HepG2 (cell line): ENCODE measurements around the gene CMTM3. TPM values are rescaled to one million over a fixed set of nuclear protein-coding genes. Genes with fewer than 3 reads are reported as not detected.

Source experiments
- CBX1 ChIP-seq: IDR thresholded peaks from one replicate; pipeline ENCODE4 v1.6.1; 2016; ENCODE audit warnings: antibody characterized with exemption, low read depth
- GATA4 ChIP-seq: sonication (generic); IDR thresholded peaks from 2 replicates; pipeline ENCODE4 v1.6.1; 2016; ENCODE audit warnings: antibody characterized with exemption, low read depth, borderline replicate concordance
- JUNB ChIP-seq: sonication (generic); formaldehyde crosslinking; IDR thresholded peaks from 2 replicates; pipeline ENCODE4 v1.8.0; 2022; ENCODE audit warnings: missing genetic modification reagents, mild to moderate bottlenecking, borderline replicate concordance
- POLR2AphosphoS2 ChIP-seq: IDR thresholded peaks from 2 replicates; pipeline ENCODE4 v1.6.1; 2011; ENCODE audit warnings: low read depth, low read length, improper control_type of control experiment
- REXO4 ChIP-seq: sonication (generic); formaldehyde crosslinking; IDR thresholded peaks from 2 replicates; pipeline ENCODE4 v1.8.0; 2022; ENCODE audit warnings: missing genetic modification reagents, mild to moderate bottlenecking, borderline replicate concordance
- RFXAP ChIP-seq: sonication (generic); formaldehyde crosslinking; IDR thresholded peaks from 2 replicates; pipeline ENCODE4 v1.4.0; 2020; ENCODE audit warnings: missing genetic modification reagents, borderline replicate concordance
- TEAD2 ChIP-seq: sonication (generic); formaldehyde crosslinking; IDR thresholded peaks from 2 replicates; pipeline ENCODE4 v1.9.0; 2021; ENCODE audit warnings: missing genetic modification reagents
- TGIF2 ChIP-seq: IDR thresholded peaks from 2 replicates; pipeline ENCODE4 v1.6.1; 2016; ENCODE audit warnings: control low read depth, missing compliant biosample characterization
- TP53 ChIP-seq: sonication (generic); formaldehyde crosslinking; conservative IDR thresholded peaks from 2 replicates; pipeline ENCODE4 v1.4.0; 2020; ENCODE audit warnings: missing genetic modification reagents
- ZIK1 ChIP-seq: sonication (generic); formaldehyde crosslinking; IDR thresholded peaks from 2 replicates; pipeline ENCODE4 v1.5.0; 2020; ENCODE audit warnings: mild to moderate bottlenecking, low read depth, missing genetic modification reagents, borderline replicate concordance
- ZNF468 ChIP-seq: sonication (generic); formaldehyde crosslinking; IDR thresholded peaks from 2 replicates; pipeline ENCODE4 v1.8.0; 2022; ENCODE audit warnings: mild to moderate bottlenecking, moderate library complexity, missing genetic modification reagents
- ZNF570 ChIP-seq: sonication (generic); formaldehyde crosslinking; IDR thresholded peaks from 2 replicates; pipeline ENCODE4 v1.4.0; 2020; ENCODE audit warnings: mild to moderate bottlenecking, missing genetic modification reagents, borderline replicate concordance
- ZNF724P ChIP-seq: sonication (generic); formaldehyde crosslinking; IDR thresholded peaks from 2 replicates; pipeline ENCODE4 v1.8.0; 2022; ENCODE audit warnings: missing genetic modification reagents, borderline replicate concordance
- ZNF746 ChIP-seq: sonication (generic); formaldehyde crosslinking; IDR thresholded peaks from 2 replicates; pipeline ENCODE4 v1.8.0; 2022; ENCODE audit warnings: mild to moderate bottlenecking, missing genetic modification reagents
- ZNF792 ChIP-seq: IDR thresholded peaks from 2 replicates; pipeline ENCODE4 v1.6.1; 2016
- ZNF83 ChIP-seq: sonication (generic); formaldehyde crosslinking; IDR thresholded peaks from 2 replicates; pipeline ENCODE4 v1.4.0; 2020; ENCODE audit warnings: missing genetic modification reagents, mild to moderate bottlenecking, borderline replicate concordance
- ZZZ3 ChIP-seq: sonication (generic); formaldehyde crosslinking; IDR thresholded peaks from 2 replicates; pipeline ENCODE4 v1.4.0; 2020; ENCODE audit warnings: missing genetic modification reagents, mild to moderate bottlenecking, borderline replicate concordance
- polyA plus RNA-seq, 8 experiments: library from polyadenylated mRNA; depleted of rRNA in 3 of 8; stranded (reverse) in 7 of 8; unstranded in 1 of 8; fragments of >200 nt; fragmentation: Illumina TruSeq in 4 of 8; extraction: Trizol in 4 of 8; gene quantifications; 2 replicates each; pipeline versions ENCODE4 v1.2.1 to v1.2.3, GENCODE V29; 2011 to 2016; ENCODE audit warnings: low read depth in 4 of 8, missing spikeins in 1 of 8, mixed read lengths in 1 of 8; ENCODE audit not compliant: insufficient read depth in 1 of 8
- total RNA-seq, 5 experiments: library from RNA; depleted of rRNA; stranded (reverse); fragments of >200 nt; fragmentation: Illumina TruSeq; extraction: Trizol; gene quantifications; 2 replicates each; pipeline ENCODE4 v1.2.3, GENCODE V29; 2016; ENCODE audit warnings: low read depth in 1 of 5
- TF ChIP-seq, protein P1 (sequence below): sonication (generic); formaldehyde crosslinking; IDR thresholded peaks from 2 replicates; pipeline ENCODE4 v1.4.0; 2020; ENCODE audit warnings: missing genetic modification reagents
- TF ChIP-seq, protein P2 (sequence below): sonication (generic); formaldehyde crosslinking; IDR thresholded peaks from 2 replicates; pipeline ENCODE4 v1.4.0; 2020; ENCODE audit warnings: mild to moderate bottlenecking, missing genetic modification reagents, borderline replicate concordance
- TF ChIP-seq, protein P3 (sequence below): sonication (generic); formaldehyde crosslinking; IDR thresholded peaks from 2 replicates; pipeline ENCODE4 v1.5.0; 2020; ENCODE audit warnings: missing genetic modification reagents

Gene CMTM3
- total and polyA plus RNA-seq, 2 of the 13 experiments (the other 11 are each of a cell fraction or from before 2014, with no cell fraction given) = 29.2 to 48.7 TPM

DNA sequence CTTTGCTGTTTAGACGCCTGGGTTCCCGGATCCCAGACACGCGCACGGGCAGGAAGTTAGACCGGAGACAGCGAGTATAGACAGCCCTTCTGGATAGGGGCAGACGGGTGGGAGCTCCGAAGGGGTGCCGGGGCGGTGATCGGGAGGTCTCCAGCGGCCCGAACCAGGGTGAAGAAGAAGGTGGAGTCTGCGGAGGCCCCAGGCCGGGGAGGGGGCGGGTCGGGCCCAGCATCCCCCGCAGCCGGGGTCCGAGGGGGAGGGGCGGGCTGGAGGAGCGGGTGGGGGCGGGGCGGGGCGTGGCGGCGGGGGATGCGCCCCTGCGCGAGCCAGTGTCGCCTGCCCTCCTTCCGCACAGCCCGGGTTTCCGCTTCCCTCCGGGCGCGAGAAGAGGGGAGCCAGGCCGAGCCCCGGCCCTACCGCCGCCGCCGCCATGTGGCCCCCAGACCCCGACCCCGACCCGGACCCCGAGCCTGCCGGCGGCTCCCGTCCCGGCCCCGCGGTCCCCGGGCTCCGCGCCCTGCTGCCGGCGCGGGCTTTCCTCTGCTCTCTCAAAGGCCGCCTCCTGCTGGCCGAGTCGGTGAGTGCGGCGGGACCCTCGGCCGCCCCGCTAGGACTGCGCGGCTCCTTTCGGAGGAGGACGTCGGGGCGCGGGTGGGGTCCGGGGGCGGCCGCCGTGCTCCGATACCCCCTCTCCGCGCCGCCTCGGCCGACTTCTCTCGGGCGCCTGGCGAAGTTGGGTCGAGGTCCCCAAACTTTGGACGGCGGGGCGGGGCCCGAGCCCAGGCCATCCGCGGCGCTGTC, at the start of gene CMTM3 (continued):
- TF ChIP-seq, protein P1, sequence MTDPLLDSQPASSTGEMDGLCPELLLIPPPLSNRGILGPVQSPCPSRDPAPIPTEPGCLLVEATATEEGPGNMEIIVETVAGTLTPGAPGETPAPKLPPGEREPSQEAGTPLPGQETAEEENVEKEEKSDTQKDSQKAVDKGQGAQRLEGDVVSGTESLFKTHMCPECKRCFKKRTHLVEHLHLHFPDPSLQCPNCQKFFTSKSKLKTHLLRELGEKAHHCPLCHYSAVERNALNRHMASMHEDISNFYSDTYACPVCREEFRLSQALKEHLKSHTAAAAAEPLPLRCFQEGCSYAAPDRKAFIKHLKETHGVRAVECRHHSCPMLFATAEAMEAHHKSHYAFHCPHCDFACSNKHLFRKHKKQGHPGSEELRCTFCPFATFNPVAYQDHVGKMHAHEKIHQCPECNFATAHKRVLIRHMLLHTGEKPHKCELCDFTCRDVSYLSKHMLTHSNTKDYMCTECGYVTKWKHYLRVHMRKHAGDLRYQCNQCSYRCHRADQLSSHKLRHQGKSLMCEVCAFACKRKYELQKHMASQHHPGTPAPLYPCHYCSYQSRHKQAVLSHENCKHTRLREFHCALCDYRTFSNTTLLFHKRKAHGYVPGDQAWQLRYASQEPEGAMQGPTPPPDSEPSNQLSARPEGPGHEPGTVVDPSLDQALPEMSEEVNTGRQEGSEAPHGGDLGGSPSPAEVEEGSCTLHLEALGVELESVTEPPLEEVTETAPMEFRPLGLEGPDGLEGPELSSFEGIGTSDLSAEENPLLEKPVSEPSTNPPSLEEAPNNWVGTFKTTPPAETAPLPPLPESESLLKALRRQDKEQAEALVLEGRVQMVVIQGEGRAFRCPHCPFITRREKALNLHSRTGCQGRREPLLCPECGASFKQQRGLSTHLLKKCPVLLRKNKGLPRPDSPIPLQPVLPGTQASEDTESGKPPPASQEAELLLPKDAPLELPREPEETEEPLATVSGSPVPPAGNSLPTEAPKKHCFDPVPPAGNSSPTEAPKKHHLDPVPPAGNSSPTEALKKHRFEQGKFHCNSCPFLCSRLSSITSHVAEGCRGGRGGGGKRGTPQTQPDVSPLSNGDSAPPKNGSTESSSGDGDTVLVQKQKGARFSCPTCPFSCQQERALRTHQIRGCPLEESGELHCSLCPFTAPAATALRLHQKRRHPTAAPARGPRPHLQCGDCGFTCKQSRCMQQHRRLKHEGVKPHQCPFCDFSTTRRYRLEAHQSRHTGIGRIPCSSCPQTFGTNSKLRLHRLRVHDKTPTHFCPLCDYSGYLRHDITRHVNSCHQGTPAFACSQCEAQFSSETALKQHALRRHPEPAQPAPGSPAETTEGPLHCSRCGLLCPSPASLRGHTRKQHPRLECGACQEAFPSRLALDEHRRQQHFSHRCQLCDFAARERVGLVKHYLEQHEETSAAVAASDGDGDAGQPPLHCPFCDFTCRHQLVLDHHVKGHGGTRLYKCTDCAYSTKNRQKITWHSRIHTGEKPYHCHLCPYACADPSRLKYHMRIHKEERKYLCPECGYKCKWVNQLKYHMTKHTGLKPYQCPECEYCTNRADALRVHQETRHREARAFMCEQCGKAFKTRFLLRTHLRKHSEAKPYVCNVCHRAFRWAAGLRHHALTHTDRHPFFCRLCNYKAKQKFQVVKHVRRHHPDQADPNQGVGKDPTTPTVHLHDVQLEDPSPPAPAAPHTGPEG = no peak
- TF ChIP-seq JUNB = no peak
- no peak for TF ChIP-seq ZNF792 (CRISPR knock-in tag)
- TF ChIP-seq CBX1 = no peak
- TF ChIP-seq TP53 = no peak
- TF ChIP-seq, protein P2, sequence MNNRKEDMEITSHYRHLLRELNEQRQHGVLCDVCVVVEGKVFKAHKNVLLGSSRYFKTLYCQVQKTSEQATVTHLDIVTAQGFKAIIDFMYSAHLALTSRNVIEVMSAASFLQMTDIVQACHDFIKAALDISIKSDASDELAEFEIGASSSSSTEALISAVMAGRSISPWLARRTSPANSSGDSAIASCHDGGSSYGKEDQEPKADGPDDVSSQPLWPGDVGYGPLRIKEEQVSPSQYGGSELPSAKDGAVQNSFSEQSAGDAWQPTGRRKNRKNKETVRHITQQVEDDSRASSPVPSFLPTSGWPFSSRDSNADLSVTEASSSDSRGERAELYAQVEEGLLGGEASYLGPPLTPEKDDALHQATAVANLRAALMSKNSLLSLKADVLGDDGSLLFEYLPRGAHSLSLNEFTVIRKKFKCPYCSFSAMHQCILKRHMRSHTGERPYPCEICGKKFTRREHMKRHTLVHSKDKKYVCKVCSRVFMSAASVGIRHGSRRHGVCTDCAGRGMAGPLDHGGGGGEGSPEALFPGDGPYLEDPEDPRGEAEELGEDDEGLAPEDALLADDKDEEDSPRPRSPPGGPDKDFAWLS (CRISPR knock-in tag) = peak; percentile 32; the same call in 1 of the 2 replicates
- no peak for TF ChIP-seq ZNF83 (CRISPR knock-in tag)
- TF ChIP-seq ZZZ3 (CRISPR knock-in tag) = no peak
- no peak for TF ChIP-seq REXO4 (CRISPR knock-in tag)
- TF ChIP-seq ZNF570 (CRISPR knock-in tag) = no peak
- TF ChIP-seq TEAD2 (CRISPR knock-in tag) = no peak
- 0 out of 2 replicates have a peak, but pooled peaks have one; percentile 15 for TF ChIP-seq GATA4
- no peak for TF ChIP-seq ZNF724P (CRISPR knock-in tag)
- TF ChIP-seq, protein P3, sequence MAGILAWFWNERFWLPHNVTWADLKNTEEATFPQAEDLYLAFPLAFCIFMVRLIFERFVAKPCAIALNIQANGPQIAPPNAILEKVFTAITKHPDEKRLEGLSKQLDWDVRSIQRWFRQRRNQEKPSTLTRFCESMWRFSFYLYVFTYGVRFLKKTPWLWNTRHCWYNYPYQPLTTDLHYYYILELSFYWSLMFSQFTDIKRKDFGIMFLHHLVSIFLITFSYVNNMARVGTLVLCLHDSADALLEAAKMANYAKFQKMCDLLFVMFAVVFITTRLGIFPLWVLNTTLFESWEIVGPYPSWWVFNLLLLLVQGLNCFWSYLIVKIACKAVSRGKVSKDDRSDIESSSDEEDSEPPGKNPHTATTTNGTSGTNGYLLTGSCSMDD (CRISPR knock-in tag) = no peak
- TF ChIP-seq ZNF468 (CRISPR knock-in tag) = no peak
- no peak for TF ChIP-seq TGIF2
- no peak; the same call in 1 of the 2 replicates for TF ChIP-seq ZNF746 (CRISPR knock-in tag)
- TF ChIP-seq POLR2AphosphoS2 = no peak
- 0 out of 2 replicates have a peak, but pooled peaks have one; percentile 33 for TF ChIP-seq RFXAP
- TF ChIP-seq ZIK1 (CRISPR knock-in tag) = no peak; the same call in 1 of the 2 replicates
